ENCODE results near the gene CLEC19A.

The CLEC19A gene

DNA sequence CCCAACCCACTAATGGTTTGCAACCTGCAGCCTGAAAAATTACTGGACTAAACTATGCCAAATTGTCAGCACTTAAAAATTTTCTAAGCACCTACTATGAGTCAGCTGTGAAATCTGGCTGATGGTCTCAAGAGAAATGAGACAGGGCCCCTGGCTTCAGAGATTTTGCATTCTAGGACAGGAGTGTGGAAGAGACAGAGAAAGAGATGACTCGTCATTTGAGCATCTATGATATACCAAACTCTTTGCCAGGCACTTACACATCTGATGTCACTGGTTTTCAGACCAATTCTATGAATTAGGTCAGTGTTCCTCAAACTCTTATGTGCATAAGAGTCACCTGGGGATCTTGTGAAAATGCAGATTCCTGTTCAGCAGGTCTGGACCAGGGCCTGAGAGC, 44.4 kb downstream of the CLEC19A start:
- no peaks in the 10 kb centered on the region for H4K20me1 ChIP-seq (ENCODE audit: insufficient read depth)
- no peaks in the 10 kb centered on the region for H3K79me2 ChIP-seq (ENCODE audit: insufficient read depth, low read depth)
- H3K27me3 ChIP-seq (ENCODE audit: insufficient read depth, low read depth) = no peaks in the 10 kb centered on the region
- TF ChIP-seq, protein P1, sequence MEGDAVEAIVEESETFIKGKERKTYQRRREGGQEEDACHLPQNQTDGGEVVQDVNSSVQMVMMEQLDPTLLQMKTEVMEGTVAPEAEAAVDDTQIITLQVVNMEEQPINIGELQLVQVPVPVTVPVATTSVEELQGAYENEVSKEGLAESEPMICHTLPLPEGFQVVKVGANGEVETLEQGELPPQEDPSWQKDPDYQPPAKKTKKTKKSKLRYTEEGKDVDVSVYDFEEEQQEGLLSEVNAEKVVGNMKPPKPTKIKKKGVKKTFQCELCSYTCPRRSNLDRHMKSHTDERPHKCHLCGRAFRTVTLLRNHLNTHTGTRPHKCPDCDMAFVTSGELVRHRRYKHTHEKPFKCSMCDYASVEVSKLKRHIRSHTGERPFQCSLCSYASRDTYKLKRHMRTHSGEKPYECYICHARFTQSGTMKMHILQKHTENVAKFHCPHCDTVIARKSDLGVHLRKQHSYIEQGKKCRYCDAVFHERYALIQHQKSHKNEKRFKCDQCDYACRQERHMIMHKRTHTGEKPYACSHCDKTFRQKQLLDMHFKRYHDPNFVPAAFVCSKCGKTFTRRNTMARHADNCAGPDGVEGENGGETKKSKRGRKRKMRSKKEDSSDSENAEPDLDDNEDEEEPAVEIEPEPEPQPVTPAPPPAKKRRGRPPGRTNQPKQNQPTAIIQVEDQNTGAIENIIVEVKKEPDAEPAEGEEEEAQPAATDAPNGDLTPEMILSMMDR (conservative IDR thresholded peaks at IDR 0.05; ENCODE audit: low read depth, low read length) = no peak
- H3K36me3 ChIP-seq (ENCODE audit: insufficient read depth) = no peaks in the 10 kb centered on the region
- no peak overlapping the region for H3K9ac ChIP-seq
- no peak overlapping the region for H2AFZ ChIP-seq (ENCODE audit: low read depth)
- H3K4me2 ChIP-seq = no peak overlapping the region
- H3K4me3 ChIP-seq (IDR thresholded peaks at IDR 0.05; ENCODE audit: insufficient read depth, low read depth, low read length) = no peak overlapping the region
- H3K4me1 ChIP-seq (ENCODE audit: low read depth, poor library complexity, severe bottlenecking) = no peaks in the 10 kb centered on the region
- H3K27ac ChIP-seq = no peak overlapping the region

DNA sequence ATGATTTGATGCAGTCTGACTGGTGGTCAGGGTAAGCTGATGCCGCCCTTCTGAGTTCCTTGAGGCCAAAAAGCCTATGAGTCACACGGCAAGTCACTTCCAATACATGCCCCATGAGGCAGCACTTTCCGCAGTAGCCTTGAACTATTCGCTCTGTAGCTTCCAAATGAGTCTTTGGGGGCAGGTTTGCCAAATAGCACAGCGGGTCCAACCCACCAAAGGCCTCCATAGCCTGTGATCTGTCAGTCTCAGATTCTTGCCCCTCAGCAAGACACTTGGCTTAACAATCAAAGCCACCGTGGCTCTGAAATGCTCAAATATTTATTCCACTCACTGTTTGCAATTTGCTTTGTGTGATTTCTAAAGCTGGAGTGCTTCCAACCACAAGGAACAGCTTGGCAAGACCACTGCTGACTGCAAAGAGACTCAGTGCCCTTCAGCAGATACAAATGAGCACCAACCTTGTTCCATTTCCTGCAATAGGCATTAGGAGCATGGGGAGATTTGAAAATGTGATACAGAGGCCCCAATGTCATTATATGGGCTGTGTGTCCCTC, 45.4 kb downstream of the CLEC19A start:
- H2AFZ ChIP-seq (ENCODE audit: low read depth) = no peak overlapping the region
- H3K9ac ChIP-seq = no peak overlapping the region
- no peak overlapping the region for H3K27ac ChIP-seq
- TF ChIP-seq, protein P1 (conservative IDR thresholded peaks at IDR 0.05; ENCODE audit: low read depth, low read length) = no peak
- no peaks in the 10 kb centered on the region for H4K20me1 ChIP-seq (ENCODE audit: insufficient read depth)
- no peak overlapping the region for H3K4me2 ChIP-seq
- no peaks in the 10 kb centered on the region for H3K4me1 ChIP-seq (ENCODE audit: low read depth, poor library complexity, severe bottlenecking)
- H3K4me3 ChIP-seq (IDR thresholded peaks at IDR 0.05; ENCODE audit: insufficient read depth, low read depth, low read length) = no peak overlapping the region
- H3K79me2 ChIP-seq (ENCODE audit: insufficient read depth, low read depth) = no peaks in the 10 kb centered on the region
- no peaks in the 10 kb centered on the region for H3K36me3 ChIP-seq (ENCODE audit: insufficient read depth)
- no peaks in the 10 kb centered on the region for H3K27me3 ChIP-seq (ENCODE audit: insufficient read depth, low read depth)

DNA sequence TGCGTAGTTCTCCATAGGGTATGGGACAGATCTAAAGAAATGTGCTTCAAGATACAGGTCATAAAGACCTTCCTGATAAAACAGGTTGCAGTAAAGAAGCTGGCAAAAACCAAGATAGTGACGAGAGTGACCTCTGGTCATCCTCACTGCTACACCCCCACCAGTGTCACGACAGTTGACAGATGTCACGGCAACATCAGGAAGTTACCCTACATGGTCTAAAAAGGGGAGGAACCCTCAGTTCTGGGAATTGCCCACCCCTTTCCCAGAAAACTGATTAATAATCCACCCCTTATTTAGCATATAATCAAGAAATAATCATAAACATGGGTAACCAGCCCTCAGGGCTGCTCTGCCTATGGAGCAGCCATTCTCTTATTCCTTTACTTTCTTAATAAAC, 46.3 kb downstream of the CLEC19A start:
- H3K36me3 ChIP-seq (ENCODE audit: insufficient read depth) = no peaks in the 10 kb centered on the region
- H4K20me1 ChIP-seq (ENCODE audit: insufficient read depth) = no peaks in the 10 kb centered on the region
- H3K27ac ChIP-seq = no peak overlapping the region
- no peaks in the 10 kb centered on the region for H3K27me3 ChIP-seq (ENCODE audit: insufficient read depth, low read depth)
- no peak overlapping the region for H3K4me3 ChIP-seq (IDR thresholded peaks at IDR 0.05; ENCODE audit: insufficient read depth, low read depth, low read length)
- no peak overlapping the region for H3K9ac ChIP-seq
- H2AFZ ChIP-seq (ENCODE audit: low read depth) = no peak overlapping the region
- no peaks in the 10 kb centered on the region for H3K4me1 ChIP-seq (ENCODE audit: low read depth, poor library complexity, severe bottlenecking)
- H3K79me2 ChIP-seq (ENCODE audit: insufficient read depth, low read depth) = no peaks in the 10 kb centered on the region
- H3K4me2 ChIP-seq = no peak overlapping the region
- TF ChIP-seq, protein P1 (conservative IDR thresholded peaks at IDR 0.05; ENCODE audit: low read depth, low read length) = no peak

DNA sequence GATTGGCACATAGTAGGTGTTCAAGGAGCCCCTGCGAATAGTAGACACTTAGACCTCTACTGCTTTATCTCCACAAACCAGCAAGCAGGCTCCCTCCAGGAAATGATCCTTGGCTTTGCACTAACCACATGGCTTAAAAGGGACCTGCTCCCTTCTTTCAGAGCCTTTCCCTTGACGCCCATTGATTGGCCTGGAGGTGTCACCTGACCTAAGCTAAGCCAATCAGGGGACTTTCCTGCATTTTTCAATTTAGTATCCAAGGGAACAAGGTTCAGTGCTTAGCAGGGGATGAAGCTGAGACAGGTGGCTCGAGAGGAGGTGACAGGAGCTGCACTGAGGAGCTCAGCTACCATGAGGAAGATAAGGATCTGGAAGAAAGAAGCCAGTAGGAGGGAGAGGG, 52.8 kb downstream of the CLEC19A start:
- Histone ChIP-seq H3K9ac (no peak overlapping the region), H3K4me1 (ENCODE audit: low read depth, poor library complexity, severe bottlenecking) (no peaks in the 10 kb centered on the region), H2AFZ (ENCODE audit: low read depth) (no peak overlapping the region), H3K4me3 (IDR thresholded peaks at IDR 0.05; ENCODE audit: insufficient read depth, low read depth, low read length) (no peak overlapping the region), H4K20me1 (ENCODE audit: insufficient read depth) (no peaks in the 10 kb centered on the region), H3K27me3 (ENCODE audit: insufficient read depth, low read depth) (no peaks in the 10 kb centered on the region), H3K27ac (no peak overlapping the region), H3K36me3 (ENCODE audit: insufficient read depth) (no peaks in the 10 kb centered on the region), H3K4me2 (no peak overlapping the region), H3K79me2 (ENCODE audit: insufficient read depth, low read depth) (no peaks in the 10 kb centered on the region)
- TF ChIP-seq, protein P1 (conservative IDR thresholded peaks at IDR 0.05; ENCODE audit: low read depth, low read length) = no peak
